WTC11 (cell line): ENCODE data around the gene VGF.

Experiments used
- E2F5 ChIP-seq: sonication (generic); formaldehyde crosslinking; IDR thresholded peaks from 2 replicates; pipeline ENCODE4 v1.8.1; 2022; ENCODE audit warnings: mild to moderate bottlenecking, moderate library complexity, missing genetic modification reagents
- KAT7 ChIP-seq: sonication (generic); formaldehyde crosslinking; IDR thresholded peaks from 2 replicates; pipeline ENCODE4 v1.8.1; 2023; ENCODE audit warnings: missing genetic modification reagents, mild to moderate bottlenecking, borderline replicate concordance
- MAX ChIP-seq: sonication (generic); formaldehyde crosslinking; IDR thresholded peaks from 2 replicates; pipeline ENCODE4 v1.8.0; 2022; ENCODE audit warnings: mild to moderate bottlenecking, missing genetic modification reagents
- MXD4 ChIP-seq: fragments of 250-450 bp; sonication (Bioruptor Pico); IDR thresholded peaks from 2 replicates; pipeline ENCODE4 v1.8.0; 2021; ENCODE audit warnings: mild to moderate bottlenecking, moderate library complexity, borderline replicate concordance
- NFYB ChIP-seq: sonication (generic); formaldehyde crosslinking; conservative IDR thresholded peaks from 2 replicates; pipeline ENCODE4 v1.8.0; 2022; ENCODE audit warnings: low read depth, missing genetic modification reagents
- TCF7 ChIP-seq: sonication (generic); formaldehyde crosslinking; IDR thresholded peaks from 2 replicates; pipeline ENCODE4 v1.8.0; 2022; ENCODE audit warnings: mild to moderate bottlenecking, low read depth, missing genetic modification reagents, moderate library complexity
- USF2 ChIP-seq: sonication (generic); formaldehyde crosslinking; IDR thresholded peaks from 2 replicates; pipeline ENCODE4 v1.8.1; 2023; ENCODE audit warnings: mild to moderate bottlenecking, missing genetic modification reagents, moderate library complexity
- ZNF121 ChIP-seq: sonication (generic); formaldehyde crosslinking; IDR thresholded peaks from 2 replicates; pipeline ENCODE4 v1.8.0; 2023; ENCODE audit warnings: missing genetic modification reagents
- ZNF138 ChIP-seq: sonication (generic); formaldehyde crosslinking; conservative IDR thresholded peaks from 2 replicates; pipeline ENCODE4 v1.8.1; 2022; ENCODE audit warnings: mild to moderate bottlenecking, moderate library complexity, missing genetic modification reagents
- ZSCAN18 ChIP-seq: fragments of 250-450 bp; sonication (Bioruptor Pico); IDR thresholded peaks from 2 replicates; pipeline ENCODE4 v2.1.2; 2022; ENCODE audit warnings: mild to moderate bottlenecking, moderate library complexity
- TF ChIP-seq, protein P1 (sequence below): fragments of 200-600 bp; IDR thresholded peaks from 2 replicates; pipeline ENCODE4 v1.8.0; 2022; ENCODE audit warnings: antibody characterized with exemption
- TF ChIP-seq, protein P2 (sequence below): sonication (generic); formaldehyde crosslinking; IDR thresholded peaks from 2 replicates; pipeline ENCODE4 v1.8.0; 2022; ENCODE audit warnings: mild to moderate bottlenecking, missing genetic modification reagents
- TF ChIP-seq, protein P3 (sequence below): sonication (generic); formaldehyde crosslinking; IDR thresholded peaks from 2 replicates; pipeline ENCODE4 v1.8.0; 2023; ENCODE audit warnings: missing genetic modification reagents
- TF ChIP-seq, protein P4 (sequence below): sonication (generic); formaldehyde crosslinking; IDR thresholded peaks from 2 replicates; pipeline ENCODE4 v1.8.0; 2023; ENCODE audit warnings: mild to moderate bottlenecking, missing genetic modification reagents

DNA sequence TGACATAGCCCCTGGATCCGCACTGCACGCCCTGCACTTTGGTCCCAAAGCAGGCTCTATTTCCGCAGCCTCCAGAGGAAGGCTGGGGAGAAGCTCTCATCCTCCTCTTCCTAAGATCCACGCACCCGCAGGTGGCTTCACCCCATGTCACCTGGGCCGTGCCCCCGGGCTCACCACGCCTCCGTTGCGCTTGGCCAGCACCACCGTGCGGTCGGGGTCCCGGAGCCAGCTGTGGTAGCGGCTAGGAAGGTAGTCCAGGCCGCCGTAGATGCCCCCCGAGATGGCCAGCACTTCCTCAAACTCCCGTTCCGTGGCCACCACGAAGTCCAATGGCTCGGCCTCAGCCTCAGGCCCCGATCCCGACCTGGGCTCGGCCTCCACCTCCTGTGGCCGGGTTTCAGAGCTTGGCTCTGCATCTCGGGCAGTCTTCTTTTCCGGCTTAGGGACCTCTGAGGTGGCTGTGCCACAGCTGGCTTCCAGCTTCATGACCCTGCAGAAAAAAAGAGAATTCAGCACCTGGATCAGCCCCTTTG, 9.0 kb upstream of the VGF start:
- TF ChIP-seq, protein P1, sequence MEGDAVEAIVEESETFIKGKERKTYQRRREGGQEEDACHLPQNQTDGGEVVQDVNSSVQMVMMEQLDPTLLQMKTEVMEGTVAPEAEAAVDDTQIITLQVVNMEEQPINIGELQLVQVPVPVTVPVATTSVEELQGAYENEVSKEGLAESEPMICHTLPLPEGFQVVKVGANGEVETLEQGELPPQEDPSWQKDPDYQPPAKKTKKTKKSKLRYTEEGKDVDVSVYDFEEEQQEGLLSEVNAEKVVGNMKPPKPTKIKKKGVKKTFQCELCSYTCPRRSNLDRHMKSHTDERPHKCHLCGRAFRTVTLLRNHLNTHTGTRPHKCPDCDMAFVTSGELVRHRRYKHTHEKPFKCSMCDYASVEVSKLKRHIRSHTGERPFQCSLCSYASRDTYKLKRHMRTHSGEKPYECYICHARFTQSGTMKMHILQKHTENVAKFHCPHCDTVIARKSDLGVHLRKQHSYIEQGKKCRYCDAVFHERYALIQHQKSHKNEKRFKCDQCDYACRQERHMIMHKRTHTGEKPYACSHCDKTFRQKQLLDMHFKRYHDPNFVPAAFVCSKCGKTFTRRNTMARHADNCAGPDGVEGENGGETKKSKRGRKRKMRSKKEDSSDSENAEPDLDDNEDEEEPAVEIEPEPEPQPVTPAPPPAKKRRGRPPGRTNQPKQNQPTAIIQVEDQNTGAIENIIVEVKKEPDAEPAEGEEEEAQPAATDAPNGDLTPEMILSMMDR = no peak
- TF ChIP-seq USF2 = no peak
- no peak for TF ChIP-seq MXD4
- TF ChIP-seq, protein P2, sequence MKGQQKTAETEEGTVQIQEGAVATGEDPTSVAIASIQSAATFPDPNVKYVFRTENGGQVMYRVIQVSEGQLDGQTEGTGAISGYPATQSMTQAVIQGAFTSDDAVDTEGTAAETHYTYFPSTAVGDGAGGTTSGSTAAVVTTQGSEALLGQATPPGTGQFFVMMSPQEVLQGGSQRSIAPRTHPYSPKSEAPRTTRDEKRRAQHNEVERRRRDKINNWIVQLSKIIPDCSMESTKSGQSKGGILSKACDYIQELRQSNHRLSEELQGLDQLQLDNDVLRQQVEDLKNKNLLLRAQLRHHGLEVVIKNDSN (CRISPR knock-in tag) = no peak
- TF ChIP-seq, protein P3, sequence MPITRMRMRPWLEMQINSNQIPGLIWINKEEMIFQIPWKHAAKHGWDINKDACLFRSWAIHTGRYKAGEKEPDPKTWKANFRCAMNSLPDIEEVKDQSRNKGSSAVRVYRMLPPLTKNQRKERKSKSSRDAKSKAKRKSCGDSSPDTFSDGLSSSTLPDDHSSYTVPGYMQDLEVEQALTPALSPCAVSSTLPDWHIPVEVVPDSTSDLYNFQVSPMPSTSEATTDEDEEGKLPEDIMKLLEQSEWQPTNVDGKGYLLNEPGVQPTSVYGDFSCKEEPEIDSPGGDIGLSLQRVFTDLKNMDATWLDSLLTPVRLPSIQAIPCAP (CRISPR knock-in tag) = no peak
- TF ChIP-seq ZNF121 (CRISPR knock-in tag) = no peak
- TF ChIP-seq, protein P4, sequence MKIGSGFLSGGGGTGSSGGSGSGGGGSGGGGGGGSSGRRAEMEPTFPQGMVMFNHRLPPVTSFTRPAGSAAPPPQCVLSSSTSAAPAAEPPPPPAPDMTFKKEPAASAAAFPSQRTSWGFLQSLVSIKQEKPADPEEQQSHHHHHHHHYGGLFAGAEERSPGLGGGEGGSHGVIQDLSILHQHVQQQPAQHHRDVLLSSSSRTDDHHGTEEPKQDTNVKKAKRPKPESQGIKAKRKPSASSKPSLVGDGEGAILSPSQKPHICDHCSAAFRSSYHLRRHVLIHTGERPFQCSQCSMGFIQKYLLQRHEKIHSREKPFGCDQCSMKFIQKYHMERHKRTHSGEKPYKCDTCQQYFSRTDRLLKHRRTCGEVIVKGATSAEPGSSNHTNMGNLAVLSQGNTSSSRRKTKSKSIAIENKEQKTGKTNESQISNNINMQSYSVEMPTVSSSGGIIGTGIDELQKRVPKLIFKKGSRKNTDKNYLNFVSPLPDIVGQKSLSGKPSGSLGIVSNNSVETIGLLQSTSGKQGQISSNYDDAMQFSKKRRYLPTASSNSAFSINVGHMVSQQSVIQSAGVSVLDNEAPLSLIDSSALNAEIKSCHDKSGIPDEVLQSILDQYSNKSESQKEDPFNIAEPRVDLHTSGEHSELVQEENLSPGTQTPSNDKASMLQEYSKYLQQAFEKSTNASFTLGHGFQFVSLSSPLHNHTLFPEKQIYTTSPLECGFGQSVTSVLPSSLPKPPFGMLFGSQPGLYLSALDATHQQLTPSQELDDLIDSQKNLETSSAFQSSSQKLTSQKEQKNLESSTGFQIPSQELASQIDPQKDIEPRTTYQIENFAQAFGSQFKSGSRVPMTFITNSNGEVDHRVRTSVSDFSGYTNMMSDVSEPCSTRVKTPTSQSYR (CRISPR knock-in tag) = no peak
- no peak for TF ChIP-seq E2F5 (CRISPR knock-in tag)
- no peak for TF ChIP-seq ZSCAN18 (CRISPR knock-in tag)
- TF ChIP-seq ZNF138 (CRISPR knock-in tag) = no peak
- no peak for TF ChIP-seq TCF7 (CRISPR knock-in tag)
- no peak for TF ChIP-seq MAX
- no peak for TF ChIP-seq KAT7 (CRISPR knock-in tag)
- no peak for TF ChIP-seq NFYB
